ENCODE measurements around the gene COX6B2.

DNA sequence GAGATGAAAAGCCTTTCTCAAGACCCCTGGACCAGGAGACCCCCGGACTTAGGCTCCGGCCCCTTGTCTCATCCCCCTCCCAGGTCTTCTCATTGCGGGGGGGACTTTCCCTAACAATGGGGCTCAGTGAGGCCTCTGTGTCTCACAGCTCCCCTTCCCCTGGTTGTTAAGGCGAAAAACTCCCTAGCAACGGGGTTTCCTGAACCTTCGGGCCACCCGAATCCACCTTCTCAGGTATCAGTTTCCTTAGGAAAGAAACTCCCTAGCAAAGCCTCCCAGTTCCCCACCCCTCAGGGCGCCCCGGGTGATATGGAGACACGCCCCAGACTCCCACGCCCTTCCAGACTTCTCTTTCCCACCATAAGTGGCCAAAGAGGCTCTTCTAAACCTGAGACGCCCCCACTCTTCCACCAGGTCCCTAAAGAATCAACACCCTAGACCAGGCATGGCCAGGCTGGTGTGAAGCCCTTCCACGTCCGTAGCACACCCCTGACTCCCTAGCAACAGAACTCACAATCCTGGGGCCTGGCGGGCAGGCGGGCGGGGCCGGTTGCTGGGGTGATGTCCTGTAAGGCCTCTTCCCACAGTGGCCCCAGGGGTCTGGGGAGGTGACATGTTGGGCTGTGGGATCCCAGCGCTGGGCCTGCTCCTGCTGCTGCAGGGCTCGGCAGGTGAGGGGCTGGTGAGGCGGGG, 21.9 kb upstream of the COX6B2 start, which contains the start of gene TMEM190:
- TF ChIP-seq, protein P1, sequence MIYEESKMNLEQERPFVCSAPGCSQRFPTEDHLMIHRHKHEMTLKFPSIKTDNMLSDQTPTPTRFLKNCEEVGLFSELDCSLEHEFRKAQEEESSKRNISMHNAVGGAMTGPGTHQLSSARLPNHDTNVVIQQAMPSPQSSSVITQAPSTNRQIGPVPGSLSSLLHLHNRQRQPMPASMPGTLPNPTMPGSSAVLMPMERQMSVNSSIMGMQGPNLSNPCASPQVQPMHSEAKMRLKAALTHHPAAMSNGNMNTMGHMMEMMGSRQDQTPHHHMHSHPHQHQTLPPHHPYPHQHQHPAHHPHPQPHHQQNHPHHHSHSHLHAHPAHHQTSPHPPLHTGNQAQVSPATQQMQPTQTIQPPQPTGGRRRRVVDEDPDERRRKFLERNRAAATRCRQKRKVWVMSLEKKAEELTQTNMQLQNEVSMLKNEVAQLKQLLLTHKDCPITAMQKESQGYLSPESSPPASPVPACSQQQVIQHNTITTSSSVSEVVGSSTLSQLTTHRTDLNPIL (CRISPR knock-in tag; IDR thresholded peaks at IDR 0.05; ENCODE audit: low read depth), result no peak
- TF ChIP-seq, protein P2, sequence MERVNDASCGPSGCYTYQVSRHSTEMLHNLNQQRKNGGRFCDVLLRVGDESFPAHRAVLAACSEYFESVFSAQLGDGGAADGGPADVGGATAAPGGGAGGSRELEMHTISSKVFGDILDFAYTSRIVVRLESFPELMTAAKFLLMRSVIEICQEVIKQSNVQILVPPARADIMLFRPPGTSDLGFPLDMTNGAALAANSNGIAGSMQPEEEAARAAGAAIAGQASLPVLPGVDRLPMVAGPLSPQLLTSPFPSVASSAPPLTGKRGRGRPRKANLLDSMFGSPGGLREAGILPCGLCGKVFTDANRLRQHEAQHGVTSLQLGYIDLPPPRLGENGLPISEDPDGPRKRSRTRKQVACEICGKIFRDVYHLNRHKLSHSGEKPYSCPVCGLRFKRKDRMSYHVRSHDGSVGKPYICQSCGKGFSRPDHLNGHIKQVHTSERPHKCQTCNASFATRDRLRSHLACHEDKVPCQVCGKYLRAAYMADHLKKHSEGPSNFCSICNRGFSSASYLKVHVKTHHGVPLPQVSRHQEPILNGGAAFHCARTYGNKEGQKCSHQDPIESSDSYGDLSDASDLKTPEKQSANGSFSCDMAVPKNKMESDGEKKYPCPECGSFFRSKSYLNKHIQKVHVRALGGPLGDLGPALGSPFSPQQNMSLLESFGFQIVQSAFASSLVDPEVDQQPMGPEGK (CRISPR knock-in tag; IDR thresholded peaks at IDR 0.05; ENCODE audit: borderline replicate concordance), result no peak
- TF ChIP-seq SNAI2 (CRISPR knock-in tag; IDR thresholded peaks at IDR 0.05), result no peak
- no peak for TF ChIP-seq ZNF8 (CRISPR knock-in tag; IDR thresholded peaks at IDR 0.05)
- TF ChIP-seq, protein P3, sequence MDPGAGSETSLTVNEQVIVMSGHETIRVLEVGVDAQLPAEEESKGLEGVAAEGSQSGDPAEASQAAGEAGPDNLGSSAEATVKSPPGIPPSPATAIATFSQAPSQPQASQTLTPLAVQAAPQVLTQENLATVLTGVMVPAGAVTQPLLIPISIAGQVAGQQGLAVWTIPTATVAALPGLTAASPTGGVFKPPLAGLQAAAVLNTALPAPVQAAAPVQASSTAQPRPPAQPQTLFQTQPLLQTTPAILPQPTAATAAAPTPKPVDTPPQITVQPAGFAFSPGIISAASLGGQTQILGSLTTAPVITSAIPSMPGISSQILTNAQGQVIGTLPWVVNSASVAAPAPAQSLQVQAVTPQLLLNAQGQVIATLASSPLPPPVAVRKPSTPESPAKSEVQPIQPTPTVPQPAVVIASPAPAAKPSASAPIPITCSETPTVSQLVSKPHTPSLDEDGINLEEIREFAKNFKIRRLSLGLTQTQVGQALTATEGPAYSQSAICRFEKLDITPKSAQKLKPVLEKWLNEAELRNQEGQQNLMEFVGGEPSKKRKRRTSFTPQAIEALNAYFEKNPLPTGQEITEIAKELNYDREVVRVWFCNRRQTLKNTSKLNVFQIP (CRISPR knock-in tag; IDR thresholded peaks at IDR 0.05; ENCODE audit: borderline replicate concordance, low read depth), result no peak
- no peak for TF ChIP-seq RARB (CRISPR knock-in tag; IDR thresholded peaks at IDR 0.05)
- no peak for TF ChIP-seq ZNF565 (CRISPR knock-in tag; conservative IDR thresholded peaks at IDR 0.05; ENCODE audit: low read depth)
- no peak for TF ChIP-seq BACH2 (CRISPR knock-in tag; IDR thresholded peaks at IDR 0.05; ENCODE audit: borderline replicate concordance)
- no peak for TF ChIP-seq ZFP3 (CRISPR knock-in tag; IDR thresholded peaks at IDR 0.05)
- no peak for TF ChIP-seq ARNTL (CRISPR knock-in tag; IDR thresholded peaks at IDR 0.05; ENCODE audit: borderline replicate concordance, low read depth)
- no peak for TF ChIP-seq GLIS3 (CRISPR knock-in tag; IDR thresholded peaks at IDR 0.05)
- TF ChIP-seq PPARA (CRISPR knock-in tag; IDR thresholded peaks at IDR 0.05; ENCODE audit: borderline replicate concordance), result no peak
- TF ChIP-seq, protein P4, sequence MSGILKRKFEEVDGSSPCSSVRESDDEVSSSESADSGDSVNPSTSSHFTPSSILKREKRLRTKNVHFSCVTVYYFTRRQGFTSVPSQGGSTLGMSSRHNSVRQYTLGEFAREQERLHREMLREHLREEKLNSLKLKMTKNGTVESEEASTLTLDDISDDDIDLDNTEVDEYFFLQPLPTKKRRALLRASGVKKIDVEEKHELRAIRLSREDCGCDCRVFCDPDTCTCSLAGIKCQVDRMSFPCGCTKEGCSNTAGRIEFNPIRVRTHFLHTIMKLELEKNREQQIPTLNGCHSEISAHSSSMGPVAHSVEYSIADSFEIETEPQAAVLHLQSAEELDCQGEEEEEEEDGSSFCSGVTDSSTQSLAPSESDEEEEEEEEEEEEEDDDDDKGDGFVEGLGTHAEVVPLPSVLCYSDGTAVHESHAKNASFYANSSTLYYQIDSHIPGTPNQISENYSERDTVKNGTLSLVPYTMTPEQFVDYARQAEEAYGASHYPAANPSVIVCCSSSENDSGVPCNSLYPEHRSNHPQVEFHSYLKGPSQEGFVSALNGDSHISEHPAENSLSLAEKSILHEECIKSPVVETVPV (CRISPR knock-in tag; IDR thresholded peaks at IDR 0.05), result no peak
- TF ChIP-seq ISL1 (CRISPR knock-in tag; IDR thresholded peaks at IDR 0.05), result no peak

Measured in SK-N-SH treated with all-trans-retinoic acid at 6 μM for 48 hours (cell line).